NCI-H187 (cell line): Measurements from ENCODE around the gene NUP205.

Experiments used
- DNase-seq, 2 experiments: peaks; one replicate each; lab custom pipeline; 2025; lab: John Stamatoyannopoulos, UW

Gene NUP205

GRCh38 chr7:135550196-135550595, 7.5 kb upstream of the NUP205 start:
- no peak for DNase-seq

- DNase-seq = no peak
These were observed 5.6 kb upstream of the NUP205 start for GRCh38 chr7:135552148-135552547.

GRCh38 chr7:135553346-135553745, 4.4 kb upstream of the NUP205 start:
- no peak for DNase-seq

- DNase-seq = peak; percentile 46 to 86
These were observed 635 bp downstream of the NUP205 start for GRCh38 chr7:135558337-135558767.

- no peak for DNase-seq
These were observed 1.2 kb downstream of the NUP205 start for GRCh38 chr7:135558881-135559280.

- no peak for DNase-seq
These were observed 2.9 kb downstream of the NUP205 start for GRCh38 chr7:135560631-135561030.

- DNase-seq = no peak
These were observed 5.0 kb downstream of the NUP205 start for GRCh38 chr7:135562720-135563119.

- no peak for DNase-seq
These were observed 14.1 kb downstream of the NUP205 start for GRCh38 chr7:135571834-135572233.

- DNase-seq = no peak
These were observed 15.8 kb downstream of the NUP205 start for GRCh38 chr7:135573541-135573940.

GRCh38 chr7:135575296-135575695, 17.6 kb downstream of the NUP205 start:
- DNase-seq = no peak

- DNase-seq = no peak
These were observed 20.9 kb downstream of the NUP205 start for GRCh38 chr7:135578569-135578968.

- DNase-seq = no peak
These were observed 26.9 kb downstream of the NUP205 start for GRCh38 chr7:135584362-135585353.

- DNase-seq = no peak
These were observed 39.6 kb downstream of the NUP205 start for GRCh38 chr7:135597181-135597925.

- no peak for DNase-seq
These were observed 40.2 kb downstream of the NUP205 start for GRCh38 chr7:135597926-135598305.

- DNase-seq = no peak
These were observed 41.8 kb downstream of the NUP205 start for GRCh38 chr7:135599471-135599870.

GRCh38 chr7:135600226-135600625, 42.5 kb downstream of the NUP205 start:
- no peak for DNase-seq

- DNase-seq = no peak
These were observed 43.5 kb downstream of the NUP205 start for GRCh38 chr7:135601182-135601581.

GRCh38 chr7:135602304-135602703, 44.6 kb downstream of the NUP205 start:
- no peak for DNase-seq

GRCh38 chr7:135616136-135616535, 58.4 kb downstream of the NUP205 start:
- no peak for DNase-seq

- no peak for DNase-seq
These were observed 60.1 kb downstream of the NUP205 start for GRCh38 chr7:135617781-135618180.

GRCh38 chr7:135618510-135618909, 60.8 kb downstream of the NUP205 start:
- no peak for DNase-seq

- no peak for DNase-seq
These were observed 62.7 kb downstream of the NUP205 start for GRCh38 chr7:135620447-135620846.
